ENCODE data around the gene LEMD2.

DNA sequence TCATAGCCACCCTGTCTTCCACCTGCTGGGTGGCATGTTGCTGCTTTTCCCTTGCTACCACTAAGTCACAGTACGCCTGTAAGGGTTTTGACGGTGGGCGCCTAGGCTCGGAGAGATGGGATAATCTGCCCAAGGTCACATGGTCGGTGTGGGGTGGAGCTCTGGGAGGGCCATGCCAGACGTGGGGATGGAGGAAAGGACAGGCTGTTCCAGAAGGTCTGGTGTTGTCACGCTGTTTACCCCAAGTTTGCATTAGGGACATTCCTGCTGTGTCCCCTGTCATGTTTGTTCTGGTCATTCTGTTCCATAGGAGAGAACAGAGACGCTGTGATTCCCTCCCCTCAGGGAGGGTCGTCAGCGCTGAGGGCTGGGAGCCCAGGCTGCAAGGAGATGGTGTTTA lies 58.3 kb downstream of the LEMD2 start:
- no peak for TF ChIP-seq CTCF (conservative IDR thresholded peaks at IDR 0.05; ENCODE audit: low read depth, low read length)
- TF ChIP-seq RFX5 (IDR thresholded peaks at IDR 0.05; ENCODE audit: low read depth, low read length) = no peak
- TF ChIP-seq POLR2A (IDR thresholded peaks at IDR 0.05; ENCODE audit: low read depth, low read length) = no peak
- TF ChIP-seq, protein P1, sequence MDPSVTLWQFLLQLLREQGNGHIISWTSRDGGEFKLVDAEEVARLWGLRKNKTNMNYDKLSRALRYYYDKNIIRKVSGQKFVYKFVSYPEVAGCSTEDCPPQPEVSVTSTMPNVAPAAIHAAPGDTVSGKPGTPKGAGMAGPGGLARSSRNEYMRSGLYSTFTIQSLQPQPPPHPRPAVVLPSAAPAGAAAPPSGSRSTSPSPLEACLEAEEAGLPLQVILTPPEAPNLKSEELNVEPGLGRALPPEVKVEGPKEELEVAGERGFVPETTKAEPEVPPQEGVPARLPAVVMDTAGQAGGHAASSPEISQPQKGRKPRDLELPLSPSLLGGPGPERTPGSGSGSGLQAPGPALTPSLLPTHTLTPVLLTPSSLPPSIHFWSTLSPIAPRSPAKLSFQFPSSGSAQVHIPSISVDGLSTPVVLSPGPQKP (IDR thresholded peaks at IDR 0.05; ENCODE audit: borderline replicate concordance, low read depth, low read length) = no peak
- TF ChIP-seq FOS (IDR thresholded peaks at IDR 0.05; ENCODE audit: low read depth, low read length) = no peak
